ENCODE results near the gene UFD1. TPM values are rescaled to one million over a fixed set of nuclear protein-coding genes. Genes with fewer than 3 reads are reported as not detected.

Gene UFD1
- total RNA-seq, 1 donor from 2014 or later: 41.8 TPM

- H3K9me3 ChIP-seq (replicated peaks): no peaks in the 10 kb centered on the region
- TF ChIP-seq, protein P1, sequence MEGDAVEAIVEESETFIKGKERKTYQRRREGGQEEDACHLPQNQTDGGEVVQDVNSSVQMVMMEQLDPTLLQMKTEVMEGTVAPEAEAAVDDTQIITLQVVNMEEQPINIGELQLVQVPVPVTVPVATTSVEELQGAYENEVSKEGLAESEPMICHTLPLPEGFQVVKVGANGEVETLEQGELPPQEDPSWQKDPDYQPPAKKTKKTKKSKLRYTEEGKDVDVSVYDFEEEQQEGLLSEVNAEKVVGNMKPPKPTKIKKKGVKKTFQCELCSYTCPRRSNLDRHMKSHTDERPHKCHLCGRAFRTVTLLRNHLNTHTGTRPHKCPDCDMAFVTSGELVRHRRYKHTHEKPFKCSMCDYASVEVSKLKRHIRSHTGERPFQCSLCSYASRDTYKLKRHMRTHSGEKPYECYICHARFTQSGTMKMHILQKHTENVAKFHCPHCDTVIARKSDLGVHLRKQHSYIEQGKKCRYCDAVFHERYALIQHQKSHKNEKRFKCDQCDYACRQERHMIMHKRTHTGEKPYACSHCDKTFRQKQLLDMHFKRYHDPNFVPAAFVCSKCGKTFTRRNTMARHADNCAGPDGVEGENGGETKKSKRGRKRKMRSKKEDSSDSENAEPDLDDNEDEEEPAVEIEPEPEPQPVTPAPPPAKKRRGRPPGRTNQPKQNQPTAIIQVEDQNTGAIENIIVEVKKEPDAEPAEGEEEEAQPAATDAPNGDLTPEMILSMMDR (IDR thresholded peaks at IDR 0.05; ENCODE audit: borderline replicate concordance): no peak
- no peak overlapping the region for H3K4me3 ChIP-seq
- no peak for DNase-seq
- H3K4me1 ChIP-seq: no peaks in the 10 kb centered on the region
- intact Hi-C loops (cut with micrococcal nuclease): no loop called here
- peaks cover 4% of the 10 kb centered on the region for H3K27me3 ChIP-seq (ENCODE audit: low read depth)
- no peaks in the 10 kb centered on the region for H3K36me3 ChIP-seq
- H3K27ac ChIP-seq (replicated peaks): no peak overlapping the region
These were observed 15.1 kb upstream of the UFD1 start for GRCh38 chr22:19494001-19494560.

DNA sequence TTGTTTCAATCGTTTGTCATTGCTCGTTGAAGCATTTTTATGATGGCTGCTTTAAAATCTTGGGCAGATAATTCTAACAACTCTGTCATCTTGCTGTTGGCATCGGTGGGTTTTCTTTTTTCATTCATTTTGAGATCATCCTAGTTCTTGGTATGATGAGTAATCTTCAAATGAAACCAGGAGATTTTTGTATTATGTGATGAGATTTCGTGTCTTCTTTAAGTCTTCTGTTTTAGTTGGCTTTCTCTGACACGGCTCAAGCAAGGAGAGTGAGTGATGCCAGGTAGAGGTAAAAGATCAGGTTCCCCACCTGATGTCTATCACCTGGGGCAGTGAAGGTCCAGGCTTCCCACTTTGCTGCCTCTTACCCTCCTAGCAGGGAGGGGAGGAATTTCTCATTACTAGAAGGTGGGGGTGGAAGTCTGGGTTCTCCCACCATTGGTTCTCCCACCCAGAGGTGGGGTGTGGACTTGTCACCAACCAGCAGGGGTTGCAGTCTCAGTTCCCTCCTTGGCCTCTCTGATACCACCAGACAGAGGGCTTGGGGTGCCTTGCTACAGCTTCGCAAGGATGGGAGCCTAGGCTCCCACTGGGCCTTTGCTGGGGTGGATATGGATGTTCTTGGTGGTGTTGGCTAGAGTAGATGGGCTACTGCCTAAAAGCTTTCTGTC, 13.6 kb upstream of the UFD1 start:
- Histone ChIP-seq H3K27me3 (ENCODE audit: low read depth) (peaks cover 4% of the 10 kb centered on the region), H3K4me1 (no peaks in the 10 kb centered on the region), H3K9me3 (replicated peaks) (no peaks in the 10 kb centered on the region), H3K27ac (replicated peaks) (no peak overlapping the region), H3K4me3 (no peak overlapping the region), H3K36me3 (no peaks in the 10 kb centered on the region)
- no peak for DNase-seq
- TF ChIP-seq, protein P1 (IDR thresholded peaks at IDR 0.05; ENCODE audit: borderline replicate concordance): no peak
- intact Hi-C loops (cut with micrococcal nuclease): no loop called here

DNA sequence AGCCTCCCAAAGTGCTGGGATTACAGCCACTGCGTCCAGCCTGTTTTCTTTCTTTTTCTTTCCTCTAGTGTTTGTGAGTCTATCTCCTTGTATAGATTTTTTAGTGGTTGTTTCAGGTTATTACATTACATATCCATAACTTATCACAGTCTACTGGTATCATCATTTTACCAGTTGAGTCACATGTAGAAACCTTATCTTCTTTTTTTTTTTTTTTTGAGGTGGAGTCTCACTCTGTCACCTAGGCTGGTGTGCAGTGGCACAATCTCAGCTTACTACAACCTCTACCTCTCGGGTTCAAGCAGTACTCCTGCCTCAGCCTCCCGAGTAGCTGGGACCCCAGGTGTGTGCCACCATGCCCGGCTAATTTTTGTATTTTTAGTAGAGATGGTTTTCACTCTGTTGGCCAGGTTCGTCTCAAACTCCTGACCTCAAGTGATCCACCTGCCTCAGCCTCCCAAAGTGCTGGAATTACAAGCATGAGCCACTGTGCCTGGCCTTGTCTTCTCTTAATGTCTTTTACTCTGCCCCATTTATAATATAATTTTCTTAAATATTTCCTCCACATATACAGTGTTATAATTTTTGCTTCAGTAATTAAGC, 11.7 kb upstream of the UFD1 start:
- Histone ChIP-seq H3K4me3 (no peak overlapping the region), H3K27me3 (ENCODE audit: low read depth) (peaks cover 4% of the 10 kb centered on the region), H3K4me1 (no peaks in the 10 kb centered on the region), H3K9me3 (replicated peaks) (no peaks in the 10 kb centered on the region), H3K27ac (replicated peaks) (no peak overlapping the region), H3K36me3 (no peaks in the 10 kb centered on the region)
- TF ChIP-seq, protein P1 (IDR thresholded peaks at IDR 0.05; ENCODE audit: borderline replicate concordance): no peak
- intact Hi-C loops (cut with micrococcal nuclease): no loop called here
- DNase-seq: no peak

GRCh38 chr22:19488884-19489843, 10.2 kb upstream of the UFD1 start:
- H3K27me3 ChIP-seq (ENCODE audit: low read depth): peaks cover 4% of the 10 kb centered on the region
- H3K4me1 ChIP-seq: no peaks in the 10 kb centered on the region
- H3K36me3 ChIP-seq: no peaks in the 10 kb centered on the region
- no peak overlapping the region for H3K4me3 ChIP-seq
- no peaks in the 10 kb centered on the region for H3K9me3 ChIP-seq (replicated peaks)
- DNase-seq: no peak
- no peak overlapping the region for H3K27ac ChIP-seq (replicated peaks)
- intact Hi-C loops (cut with micrococcal nuclease): no loop called here
- TF ChIP-seq, protein P1 (IDR thresholded peaks at IDR 0.05; ENCODE audit: borderline replicate concordance): peak; percentile 21

GRCh38 chr22:19488285-19488684, 9.3 kb upstream of the UFD1 start:
- TF ChIP-seq, protein P1 (IDR thresholded peaks at IDR 0.05; ENCODE audit: borderline replicate concordance): no peak
- intact Hi-C loops (cut with micrococcal nuclease): no loop called here
- Histone ChIP-seq H3K9me3 (replicated peaks) (no peaks in the 10 kb centered on the region), H3K36me3 (no peaks in the 10 kb centered on the region), H3K27ac (replicated peaks) (no peak overlapping the region), H3K4me1 (no peaks in the 10 kb centered on the region), H3K27me3 (ENCODE audit: low read depth) (no peaks in the 10 kb centered on the region), H3K4me3 (no peak overlapping the region)
- no peak for DNase-seq

Measured in left ventricle myocardium inferior (tissue), 1 donor.